Measurements from ENCODE around the gene KIAA0319L.
A peak's percentile ranks its signal among the peaks of the same experiment; 100 is the strongest.

The KIAA0319L gene

GRCh38 chr1:35536556-35537162, 20.5 kb downstream of the KIAA0319L start:
- DNase-seq (ENCODE audit: low spot score): no peak

- DNase-seq (ENCODE audit: low spot score): no peak
These were observed 22.0 kb downstream of the KIAA0319L start for GRCh38 chr1:35535243-35535642.

- DNase-seq (ENCODE audit: low spot score): no peak
These were observed 23.6 kb downstream of the KIAA0319L start for GRCh38 chr1:35533586-35533985.

DNA sequence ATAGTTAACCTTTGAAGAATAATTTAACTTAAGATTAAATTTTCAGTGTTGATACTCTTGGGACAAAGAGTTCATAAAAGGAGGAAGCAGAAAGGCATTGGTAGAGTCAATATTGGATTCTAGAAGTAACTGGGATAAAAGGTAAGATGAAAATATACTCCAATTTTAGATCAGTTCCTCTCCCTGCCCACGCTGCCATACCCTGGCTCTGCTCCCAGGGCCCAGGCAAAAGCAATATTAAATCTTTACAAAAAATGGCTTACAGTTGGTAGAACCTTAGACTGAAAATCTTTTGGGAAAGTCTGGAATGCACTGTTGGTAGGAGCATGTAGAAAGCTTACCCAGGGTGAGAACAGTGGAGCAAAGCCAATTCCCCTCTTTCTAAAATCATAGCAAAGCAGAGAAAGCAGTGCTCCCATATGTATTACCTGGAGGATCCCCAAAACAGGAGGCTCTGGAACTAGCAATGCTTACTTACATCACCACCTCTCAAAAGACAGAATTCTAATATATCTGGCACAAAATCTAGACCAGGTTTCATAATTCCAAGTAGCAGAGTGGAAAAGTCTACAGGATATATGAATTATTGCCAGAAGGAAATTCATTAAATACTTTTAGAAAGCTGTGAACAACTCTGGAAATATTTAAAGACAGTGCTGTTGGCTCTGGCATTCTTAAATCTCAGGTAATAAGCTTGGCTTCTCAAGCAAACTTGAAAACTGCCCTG, 24.5 kb downstream of the KIAA0319L start:
- DNase-seq (ENCODE audit: low spot score): no peak

DNA sequence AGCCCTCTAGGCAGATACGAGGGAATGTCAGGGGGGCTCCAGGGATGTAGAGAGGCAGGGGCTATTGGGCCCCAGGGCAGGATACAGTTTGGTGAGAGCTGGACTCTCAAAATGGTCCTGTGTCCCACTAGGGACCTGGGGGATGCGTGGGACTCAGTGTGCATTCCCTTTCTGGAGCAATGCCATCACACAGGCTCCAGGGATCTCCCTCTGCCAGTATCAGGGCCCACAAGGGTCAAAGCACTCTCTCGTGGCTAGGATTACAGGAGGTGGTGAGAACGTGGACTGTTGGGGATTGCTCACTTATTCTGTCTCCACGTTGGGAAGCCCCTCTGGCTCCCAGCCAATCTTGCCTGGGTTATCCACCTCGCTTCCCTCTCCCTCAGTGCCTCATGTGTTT, 25.8 kb downstream of the KIAA0319L start:
- DNase-seq (ENCODE audit: low spot score): no peak

- no peak for DNase-seq (ENCODE audit: low spot score)
These were observed 26.3 kb downstream of the KIAA0319L start for GRCh38 chr1:35530946-35531345.

DNA sequence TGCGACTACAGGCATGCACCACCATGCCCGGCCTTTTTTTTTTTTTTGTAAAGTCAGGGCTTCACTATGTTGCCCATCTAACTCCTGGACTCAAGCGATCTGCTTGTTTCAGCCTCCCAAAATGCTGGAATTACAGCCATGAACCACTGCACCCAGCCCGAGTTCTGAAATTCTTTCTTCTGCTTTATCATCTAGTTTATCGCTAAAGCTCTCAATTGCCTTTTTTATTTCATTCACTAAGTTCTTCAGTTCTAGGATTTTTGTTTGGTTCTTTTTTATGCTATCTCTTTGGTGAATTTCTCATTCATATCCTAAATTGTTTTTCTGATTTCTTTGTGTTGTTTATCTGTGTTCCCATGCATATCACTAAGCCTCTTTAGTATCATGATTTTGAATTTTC, 27.0 kb downstream of the KIAA0319L start:
- DNase-seq (ENCODE audit: low spot score): no peak

DNA sequence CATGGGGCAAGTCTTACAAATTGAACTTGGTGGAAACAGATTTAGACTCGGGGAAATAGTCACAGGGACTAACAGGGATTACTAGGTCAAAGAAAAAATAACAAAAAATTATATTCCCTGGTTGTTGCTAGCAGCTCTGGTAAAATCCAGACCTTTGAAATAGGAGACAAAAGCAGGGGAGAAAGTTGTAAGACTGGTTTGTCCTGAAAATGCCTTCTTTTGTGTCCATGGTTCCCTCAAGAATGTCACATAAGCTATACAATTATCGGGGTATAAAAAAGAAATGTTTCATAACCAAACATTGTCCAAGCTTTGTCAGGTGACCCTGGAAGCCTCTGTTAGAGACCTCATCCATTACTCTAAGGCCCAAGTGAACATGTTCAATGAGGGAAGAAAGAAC, 33.1 kb downstream of the KIAA0319L start:
- no peak for DNase-seq (ENCODE audit: low spot score)

DNA sequence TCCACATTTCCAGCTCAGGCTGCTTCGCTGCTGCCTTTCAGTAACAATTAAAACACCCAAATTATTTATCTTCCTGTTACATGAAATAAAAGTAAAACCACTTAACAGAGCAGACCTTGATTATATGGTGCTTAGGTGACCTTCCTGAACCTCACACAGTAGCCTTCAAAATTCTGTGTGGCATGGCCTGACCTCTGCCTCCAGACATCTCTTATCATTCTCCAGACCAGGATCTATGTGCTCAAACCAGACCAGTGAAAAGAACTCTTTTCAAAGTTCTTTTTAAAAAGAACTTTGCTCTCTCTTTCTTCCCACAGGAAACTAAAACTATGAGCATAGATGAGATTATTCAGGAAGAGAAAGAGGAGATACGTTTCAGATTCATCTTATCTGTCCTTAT, 37.8 kb downstream of the KIAA0319L start:
- no peak for DNase-seq (ENCODE audit: low spot score)

GRCh38 chr1:35518183-35518582, 39.0 kb downstream of the KIAA0319L start:
- DNase-seq (ENCODE audit: low spot score): no peak

DNA sequence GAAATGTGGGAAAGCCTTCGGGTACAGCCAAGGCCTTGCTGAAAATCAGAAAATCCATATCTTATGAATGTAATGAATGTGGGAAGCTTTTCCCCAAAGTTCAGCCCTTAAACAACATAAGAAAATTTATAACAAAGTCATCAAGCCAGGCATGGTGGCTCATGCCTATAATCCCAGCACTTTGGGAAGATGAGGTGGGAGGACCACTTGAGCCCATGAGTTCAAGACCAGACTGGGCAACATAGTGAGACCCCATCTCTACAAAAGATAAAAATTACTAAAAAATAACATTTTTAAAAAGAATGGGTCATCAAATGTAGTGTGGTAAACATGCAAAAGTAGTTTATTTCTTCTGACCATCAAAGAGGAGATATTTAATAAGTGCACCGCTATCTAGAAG, 45.9 kb downstream of the KIAA0319L start:
- DNase-seq (ENCODE audit: low spot score): no peak

GRCh38 chr1:35509558-35509957, 47.6 kb downstream of the KIAA0319L start:
- no peak for DNase-seq (ENCODE audit: low spot score)

- DNase-seq (ENCODE audit: low spot score): no peak
These were observed 49.3 kb downstream of the KIAA0319L start for GRCh38 chr1:35507947-35508346.

GRCh38 chr1:35506960-35507912, 50.0 kb downstream of the KIAA0319L start:
- no peak for DNase-seq (ENCODE audit: low spot score)

DNA sequence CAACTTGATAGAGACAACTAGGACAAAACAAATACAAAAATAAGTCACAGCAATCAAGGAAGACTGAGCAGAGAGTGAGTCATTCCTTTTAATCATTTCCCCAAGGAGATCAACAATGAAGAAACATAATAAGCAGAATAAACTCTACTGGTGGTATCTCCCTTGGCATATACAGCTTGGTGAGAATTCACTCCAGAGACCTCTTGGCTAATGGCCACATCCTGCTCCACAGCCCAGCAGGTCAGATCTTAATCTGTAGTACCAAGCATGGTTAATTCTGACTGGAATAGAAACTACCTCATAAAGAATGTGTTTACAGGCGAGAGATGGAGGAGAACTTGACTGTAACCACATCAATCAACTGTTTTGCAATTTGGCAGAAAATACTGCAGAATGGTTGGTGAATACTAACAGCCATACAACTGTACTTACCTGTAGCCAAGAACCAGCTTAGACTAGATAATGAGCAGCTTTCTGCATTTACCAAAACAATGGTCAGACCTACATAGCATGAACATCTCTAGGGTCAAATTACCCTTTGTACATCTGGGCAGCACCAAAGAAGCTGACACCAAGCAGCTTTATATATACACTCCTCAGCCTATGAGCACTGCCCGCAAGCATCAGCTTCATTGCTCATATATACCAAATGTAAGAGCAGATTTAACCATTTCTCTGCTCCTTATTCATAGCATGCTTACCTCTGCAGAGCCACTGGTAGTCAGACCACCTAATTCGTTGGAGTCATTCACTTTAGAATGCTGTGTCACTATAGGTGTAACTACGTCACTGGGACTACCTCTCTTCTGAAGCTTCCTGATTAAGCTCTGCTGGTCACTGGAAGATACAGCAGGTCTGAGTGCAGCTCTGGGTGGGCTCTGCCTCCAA, 51.0 kb downstream of the KIAA0319L start:
- peak; percentile 93 for DNase-seq (ENCODE audit: low spot score)

DNA sequence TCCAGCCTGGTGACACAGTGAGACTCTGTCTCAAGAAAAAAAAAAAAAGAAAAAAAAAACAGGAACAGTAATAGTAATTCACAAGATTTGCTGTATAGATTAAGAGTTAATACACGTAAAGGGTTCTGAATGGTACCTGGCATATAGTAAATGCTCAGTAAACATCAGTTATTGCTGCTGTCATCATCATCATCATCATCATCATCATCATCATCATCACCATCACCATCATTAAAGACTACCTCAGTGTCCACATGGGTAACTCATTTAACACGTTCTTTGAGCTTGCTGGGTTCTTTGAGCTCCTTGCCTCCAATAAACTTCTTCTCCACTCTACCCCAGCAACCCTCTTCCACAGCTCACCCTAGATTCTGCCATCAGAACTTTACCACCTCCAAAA, 55.0 kb downstream of the KIAA0319L start:
- no peak for DNase-seq (ENCODE audit: low spot score)

- no peak for DNase-seq (ENCODE audit: low spot score)
These were observed 56.8 kb downstream of the KIAA0319L start for GRCh38 chr1:35500439-35500838.

DNA sequence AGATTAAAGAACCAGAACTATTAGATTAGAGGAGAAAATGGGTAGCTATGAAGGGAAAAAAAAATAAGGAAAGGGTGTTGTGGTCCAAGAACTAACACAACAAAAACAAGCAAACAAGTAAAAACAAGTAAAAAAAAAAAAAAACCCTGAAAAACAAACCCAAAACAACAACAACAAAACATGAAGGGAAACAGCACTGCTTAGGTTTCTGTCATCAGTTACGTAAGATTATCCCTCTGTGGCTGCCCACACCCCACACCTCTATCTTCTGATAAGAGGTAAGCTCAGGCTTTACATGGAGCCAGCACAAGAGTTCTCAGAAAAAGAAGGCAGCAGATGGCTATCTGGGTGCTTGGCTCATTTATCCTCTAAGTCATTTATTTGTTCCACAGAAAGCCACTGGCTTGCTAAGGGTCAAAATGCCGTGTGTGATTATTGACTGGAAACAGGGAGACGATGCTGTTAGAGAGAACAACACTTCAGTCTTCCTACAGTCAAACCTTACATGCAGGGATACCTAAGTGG, 57.5 kb downstream of the KIAA0319L start:
- no peak for DNase-seq (ENCODE audit: low spot score)

DNA sequence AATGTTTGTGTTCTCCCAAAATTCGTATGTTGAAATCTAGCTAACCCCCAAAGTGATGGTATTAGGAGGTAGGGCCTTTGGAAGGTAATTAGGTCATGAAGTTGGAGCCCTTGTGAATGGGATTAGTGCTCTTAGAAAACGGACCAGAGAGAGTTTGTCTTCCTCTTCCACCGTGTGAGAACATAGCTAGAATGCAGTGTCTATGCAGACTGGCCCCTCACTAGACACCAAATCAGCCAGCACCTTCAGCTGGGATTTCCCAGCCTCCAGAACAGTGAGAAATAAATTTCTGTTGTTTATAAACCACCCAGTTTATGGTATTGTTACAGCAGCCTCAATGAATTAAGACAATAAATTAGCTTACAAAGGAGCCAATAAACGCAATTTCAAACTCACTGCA, 58.0 kb downstream of the KIAA0319L start:
- DNase-seq (ENCODE audit: low spot score): no peak

GRCh38 chr1:35497571-35497970, 59.6 kb downstream of the KIAA0319L start:
- DNase-seq (ENCODE audit: low spot score): no peak

DNA sequence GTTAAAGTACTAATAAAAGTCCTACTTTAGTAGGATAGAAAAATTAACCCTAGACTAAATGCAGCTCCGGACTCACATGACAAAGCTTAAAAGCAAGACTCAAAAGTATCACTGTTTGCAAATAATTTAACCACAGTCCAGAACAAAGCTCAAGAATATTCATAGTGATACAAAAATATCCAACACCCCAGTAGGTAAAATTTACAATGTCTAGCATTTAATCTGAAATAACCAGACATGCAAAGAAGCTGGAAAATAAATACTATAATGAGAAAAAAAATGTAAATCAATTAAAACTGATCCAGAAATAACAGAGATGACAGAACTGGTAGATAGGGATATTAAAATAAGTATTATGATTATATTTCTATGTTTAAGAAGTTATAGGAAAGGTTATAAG, 67.0 kb downstream of the KIAA0319L start:
- DNase-seq (ENCODE audit: low spot score): no peak

DNA sequence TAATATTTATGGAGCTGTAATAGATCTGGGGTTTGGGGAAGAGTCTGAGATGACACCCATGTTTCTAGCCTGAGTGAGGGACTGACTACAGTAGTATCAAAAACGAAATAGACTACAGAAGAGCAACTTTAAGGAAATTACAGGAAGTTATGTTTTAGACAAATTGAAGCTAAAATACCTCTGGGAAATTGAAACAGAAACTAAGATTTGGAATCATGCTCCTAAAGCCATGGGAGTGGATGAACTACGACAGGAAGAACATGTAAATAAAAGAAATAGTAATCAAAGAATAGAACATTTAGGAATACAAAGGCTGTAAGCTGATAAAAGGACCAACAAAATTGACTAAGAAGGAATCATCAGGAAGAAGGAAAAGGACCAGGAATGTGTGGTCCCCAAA, 68.9 kb downstream of the KIAA0319L start:
- no peak for DNase-seq (ENCODE audit: low spot score)
